K562 (cell line): ENCODE measurements around the gene PLPP1. TPM values are rescaled to one million over a fixed set of nuclear protein-coding genes. Genes with fewer than 3 reads are reported as not detected.
"Not testable (repeated sequence)": the region's sequence is repeated elsewhere in the genome, so short reads cannot be mapped to it uniquely, and the experiment has no call there.

Source experiments
- ATAC-seq: fragments of 200-7000 bp; cut with Tn5 transposase; 3 replicates; pipeline ENCODE4 v1.9.1; 2020; ENCODE audit warnings: moderate library complexity
- BruUV-seq: library from RNA; stranded (reverse); fragments of 400-500 nt; replicated peaks from 2 replicates; lab custom pipeline; 2021; lab: Mats Ljungman, UMichigan
- CTCF ChIA-PET: fragments of 300-600 bp; formaldehyde crosslinking; extraction: SDS; loops from one replicate; lab custom pipeline; 2021; ENCODE audit warnings: low intra/inter-chr PET ratio; lab: Yijun Ruan, JAX
- POLR2A ChIA-PET: fragments of 300-600, 350-650 bp; sonication (Branson Sonifier 250); formaldehyde crosslinking; extraction: SDS; loops from one replicate; lab custom pipeline; 2021; ENCODE audit warnings: antibody characterized with exemption, inconsistent platforms; lab: Yijun Ruan, JAX
- DNase-seq, 4 experiments: peaks; one replicate each; pipeline versions ENCODE4 v3.0.0 to v3.0.0-alpha.2; 2011 to 2018; ENCODE audit warnings: low spot score in 3 of 4, mixed read lengths in 3 of 4; ENCODE audit errors: extremely low read depth in 1 of 4
- FAIRE-seq: peaks from 2 replicates; lab custom pipeline; 2011; peaks lifted over from hg19 to GRCh38; lab: Jason Lieb, UNC
- H2AFZ ChIP-seq: 2 replicates; pipeline ENCODE4 v1.6.0; 2011; ENCODE audit warnings: low read depth, low read length, control low read depth, inconsistent platforms
- H3K27ac ChIP-seq: fragments of 200-600 bp; 3 replicates; pipeline ENCODE4 v1.8.0; 2011; ENCODE audit warnings: low read depth, mild to moderate bottlenecking, control low read depth, inconsistent platforms, low read length, moderate library complexity, mixed read lengths; ENCODE audit errors: extremely low read depth
- H3K27me3 ChIP-seq, 2 experiments: fragments of 300-600 bp in 1 of 2; 2 replicates in 1 of 2; 3 replicates in 1 of 2; pipeline versions ENCODE4 v1.6.0 to v1.8.0; 2011; ENCODE audit warnings: inconsistent platforms in 2 of 2, low read length in 2 of 2, mild to moderate bottlenecking in 1 of 2, mixed read lengths in 1 of 2, moderate library complexity in 1 of 2; ENCODE audit not compliant: control insufficient read depth in 2 of 2, insufficient read depth in 2 of 2
- H3K36me3 ChIP-seq: fragments of 300-600 bp; 3 replicates; pipeline ENCODE4 v1.8.0; 2011; ENCODE audit warnings: mild to moderate bottlenecking, low read length, inconsistent platforms; ENCODE audit not compliant: control insufficient read depth, insufficient read depth
- H3K4me1 ChIP-seq, 2 experiments: fragments of 200-600 bp in 1 of 2; replicated peaks in 1 of 2; 2 replicates in 1 of 2; 3 replicates in 1 of 2; pipeline versions ENCODE4 v1.5.1 to v1.8.0; 2011; ENCODE audit warnings: inconsistent platforms in 2 of 2, low read length in 2 of 2, mild to moderate bottlenecking in 1 of 2, mixed read lengths in 1 of 2, moderate library complexity in 1 of 2; ENCODE audit not compliant: control insufficient read depth in 2 of 2, insufficient read depth in 2 of 2
- H3K4me2 ChIP-seq: 2 replicates; pipeline ENCODE4 v1.6.1; 2011; ENCODE audit warnings: low read length, control low read depth, inconsistent platforms, mixed read lengths; ENCODE audit not compliant: insufficient read depth
- H3K4me3 ChIP-seq: fragments of 200-600 bp; sonication (generic), shearing (Covaris generic); 2 replicates; pipeline ENCODE4 v1.5.1; 2016; ENCODE audit warnings: control low read depth, inconsistent platforms
- H3K79me2 ChIP-seq: fragments of 200-600 bp; 3 replicates; pipeline ENCODE4 v1.8.0; 2011; ENCODE audit warnings: low read length, inconsistent platforms; ENCODE audit not compliant: control insufficient read depth, insufficient read depth
- H3K9ac ChIP-seq, 2 experiments: 2 replicates each; pipeline versions ENCODE4 v1.6.0 to v1.6.1; 2011; ENCODE audit warnings: low read depth in 2 of 2, low read length in 2 of 2, control low read depth in 1 of 2, inconsistent platforms in 1 of 2, mild to moderate bottlenecking in 1 of 2, mixed read lengths in 1 of 2; ENCODE audit not compliant: insufficient read depth in 1 of 2
- H3K9me1 ChIP-seq: one replicate; pipeline ENCODE4 v1.6.0; 2011; ENCODE audit warnings: inconsistent platforms, mild to moderate bottlenecking, low read length, moderate library complexity; ENCODE audit not compliant: control insufficient read depth, insufficient read depth
- H3K9me3 ChIP-seq: replicated peaks from 2 replicates; pipeline ENCODE4 v1.5.1; 2011; ENCODE audit warnings: low read depth, low read length, inconsistent platforms; ENCODE audit not compliant: control insufficient read depth, insufficient read depth
- H4K20me1 ChIP-seq: replicated peaks from 2 replicates; pipeline ENCODE4 v1.6.1; 2011; ENCODE audit warnings: low read length, inconsistent platforms, mixed read lengths; ENCODE audit not compliant: control insufficient read depth, insufficient read depth
- CHD4 ChIP-seq: fragments of 200-600 bp; sonication (generic); IDR thresholded peaks from 3 replicates; pipeline ENCODE4 v1.6.1; 2012; ENCODE audit warnings: low read depth, mild to moderate bottlenecking, mixed read lengths, low read length, inconsistent platforms; ENCODE audit not compliant: insufficient read depth, insufficient replicate concordance, poor library complexity, severe bottlenecking
- HSF4 ChIP-seq: fragments of 250-450 bp; sonication (Bioruptor Pico); IDR thresholded peaks from 2 replicates; pipeline ENCODE4 v2.1.2; 2022; ENCODE audit warnings: mild to moderate bottlenecking, moderate library complexity, borderline replicate concordance
- KDM2B ChIP-seq: fragments of 250-450 bp; sonication (Bioruptor Pico); IDR thresholded peaks from 2 replicates; pipeline ENCODE4 v1.8.0; 2021; ENCODE audit warnings: mild to moderate bottlenecking, moderate library complexity
- NEUROD1 ChIP-seq: fragments of 150-350 bp; IDR thresholded peaks from 2 replicates; pipeline ENCODE4 v1.6.1; 2014; ENCODE audit warnings: borderline replicate concordance, low read length, low read depth; ENCODE audit not compliant: partially characterized antibody
- OTX1 ChIP-seq: fragments of 450-650 bp; formaldehyde crosslinking; IDR thresholded peaks from 2 replicates; pipeline ENCODE4 v1.4.0; 2022; ENCODE audit warnings: mild to moderate bottlenecking
- POLR2A ChIP-seq: fragments of 450-650 bp; conservative IDR thresholded peaks from 2 replicates; pipeline ENCODE4 v1.6.1; 2016
- RBM17 ChIP-seq: fragments of 200-400 bp; formaldehyde crosslinking; IDR thresholded peaks from 2 replicates; pipeline ENCODE4 v1.6.1; 2017; ENCODE audit warnings: low read depth, mild to moderate bottlenecking, low read length, borderline replicate concordance
- SAFB ChIP-seq: fragments of 200-400 bp; formaldehyde crosslinking; IDR thresholded peaks from 2 replicates; pipeline ENCODE4 v1.6.1; 2017; ENCODE audit warnings: low read depth, low read length, borderline replicate concordance
- ZNF584 ChIP-seq: fragments of 200-800 bp; sonication (Bioruptor generic); IDR thresholded peaks from 2 replicates; pipeline ENCODE4 v1.6.1; 2016; ENCODE audit warnings: low read depth, mild to moderate bottlenecking, missing genetic modification characterization, missing compliant biosample characterization
- ZNF766 ChIP-seq: fragments of 200-800 bp; sonication (Bioruptor generic); conservative IDR thresholded peaks from 2 replicates; pipeline ENCODE4 v1.6.1; 2016; ENCODE audit warnings: missing genetic modification characterization, missing compliant biosample characterization
- ZZZ3 ChIP-seq: fragments of 450-650 bp; IDR thresholded peaks from 2 replicates; pipeline ENCODE4 v1.6.1; 2016; ENCODE audit warnings: antibody characterized with exemption, mild to moderate bottlenecking, moderate library complexity
- WGBS: fragments of 100-300 bp; shearing (Covaris generic); methylation state at CpG from one replicate; pipeline ENCODE4 v1.1.6; 2016; ENCODE audit warnings: low coverage, mixed read lengths; ENCODE audit not compliant: insufficient coverage; ENCODE audit errors: missing lambda C conversion rate; 5-methylcytosine and 5-hydroxymethylcytosine counted together
- in situ Hi-C: fragments of 300-500 bp; cut with MboI; formaldehyde crosslinking; loops from 4 replicates; pipeline ENCODE4 v1.15.0; 2018; ENCODE audit warnings: inconsistent platforms, mixed read lengths
- intact Hi-C: fragments of 100-400 bp; cut with micrococcal nuclease; formaldehyde crosslinking; loops from 2 replicates; pipeline ENCODE4 v1.14.2; 2022
- polyA plus RNA-seq, 8 experiments: library from polyadenylated mRNA; depleted of rRNA in 4 of 8; stranded (reverse) in 5 of 8; unstranded in 3 of 8; fragments of >200 nt; fragmentation: Nextera tagmentation in 2 of 8; fragmentation: Illumina TruSeq in 1 of 8; extraction: Ambion mirVana in 2 of 8; extraction: Trizol in 1 of 8; gene quantifications; 2 replicates each; pipeline versions ENCODE4 v1.2.1 to v1.2.3, GENCODE V29; 2011 to 2014; ENCODE audit warnings: inconsistent platforms in 1 of 8, missing spikeins in 1 of 8
- total RNA-seq, 7 experiments: library from RNA; depleted of rRNA in 6 of 7; stranded (reverse); fragments of >200 nt in 6 of 7; fragmentation: Illumina TruSeq in 2 of 7; extraction: Trizol in 2 of 7; gene quantifications; 2 replicates each; pipeline versions ENCODE4 v1.2.1 to v1.2.3, GENCODE V29; 2011 to 2021; ENCODE audit warnings: low replicate concordance in 1 of 7
- TF ChIP-seq, protein P1 (sequence below): fragments of 250-450 bp; sonication (Bioruptor Pico); IDR thresholded peaks from 2 replicates; pipeline ENCODE4 v1.4.0; 2020

PLPP1 gene
- total and polyA plus RNA-seq, 9 of the 15 experiments (the other 6 are each of a cell fraction or from before 2014, with no cell fraction given): 0.04 to 0.24 (median 0.04) TPM; not detected in 6

GRCh38 chr5:55507574-55507973, 27.2 kb downstream of the PLPP1 start:
- in situ Hi-C loops (no loop called here), intact Hi-C loops (no loop called here)
- Histone ChIP-seq H3K4me3 (no peak overlapping the region), H3K79me2 (no peaks in the 10 kb centered on the region), H3K36me3 (no peaks in the 10 kb centered on the region), H4K20me1 (no peaks in the 10 kb centered on the region), H3K9me1 (no peaks in the 10 kb centered on the region), H3K27me3 (no peaks in the 10 kb centered on the region; a peak in 1 of 5 replicates), H3K9me3 (no peaks in the 10 kb centered on the region), H3K4me1 (no peaks in the 10 kb centered on the region), H2AFZ (no peak overlapping the region), H3K27ac (no peak overlapping the region), H3K4me2 (no peak overlapping the region), H3K9ac (no peak overlapping the region)
- POLR2A ChIA-PET: no interaction called here
- 0% methylated on average over 2 of the region's 2 CpGs for WGBS
- ATAC-seq (no peak), FAIRE-seq (no peak), DNase-seq (no peak)
- CTCF ChIA-PET: no interaction called here
- BruUV-seq: no TSS peak
- no peak for TF ChIP-seq OTX1 (CRISPR knock-in tag)
- TF ChIP-seq KDM2B (CRISPR knock-in tag): no peak
- no peak for TF ChIP-seq ZNF766 (CRISPR knock-in tag)
- no peak for TF ChIP-seq NEUROD1
- TF ChIP-seq, protein P1, sequence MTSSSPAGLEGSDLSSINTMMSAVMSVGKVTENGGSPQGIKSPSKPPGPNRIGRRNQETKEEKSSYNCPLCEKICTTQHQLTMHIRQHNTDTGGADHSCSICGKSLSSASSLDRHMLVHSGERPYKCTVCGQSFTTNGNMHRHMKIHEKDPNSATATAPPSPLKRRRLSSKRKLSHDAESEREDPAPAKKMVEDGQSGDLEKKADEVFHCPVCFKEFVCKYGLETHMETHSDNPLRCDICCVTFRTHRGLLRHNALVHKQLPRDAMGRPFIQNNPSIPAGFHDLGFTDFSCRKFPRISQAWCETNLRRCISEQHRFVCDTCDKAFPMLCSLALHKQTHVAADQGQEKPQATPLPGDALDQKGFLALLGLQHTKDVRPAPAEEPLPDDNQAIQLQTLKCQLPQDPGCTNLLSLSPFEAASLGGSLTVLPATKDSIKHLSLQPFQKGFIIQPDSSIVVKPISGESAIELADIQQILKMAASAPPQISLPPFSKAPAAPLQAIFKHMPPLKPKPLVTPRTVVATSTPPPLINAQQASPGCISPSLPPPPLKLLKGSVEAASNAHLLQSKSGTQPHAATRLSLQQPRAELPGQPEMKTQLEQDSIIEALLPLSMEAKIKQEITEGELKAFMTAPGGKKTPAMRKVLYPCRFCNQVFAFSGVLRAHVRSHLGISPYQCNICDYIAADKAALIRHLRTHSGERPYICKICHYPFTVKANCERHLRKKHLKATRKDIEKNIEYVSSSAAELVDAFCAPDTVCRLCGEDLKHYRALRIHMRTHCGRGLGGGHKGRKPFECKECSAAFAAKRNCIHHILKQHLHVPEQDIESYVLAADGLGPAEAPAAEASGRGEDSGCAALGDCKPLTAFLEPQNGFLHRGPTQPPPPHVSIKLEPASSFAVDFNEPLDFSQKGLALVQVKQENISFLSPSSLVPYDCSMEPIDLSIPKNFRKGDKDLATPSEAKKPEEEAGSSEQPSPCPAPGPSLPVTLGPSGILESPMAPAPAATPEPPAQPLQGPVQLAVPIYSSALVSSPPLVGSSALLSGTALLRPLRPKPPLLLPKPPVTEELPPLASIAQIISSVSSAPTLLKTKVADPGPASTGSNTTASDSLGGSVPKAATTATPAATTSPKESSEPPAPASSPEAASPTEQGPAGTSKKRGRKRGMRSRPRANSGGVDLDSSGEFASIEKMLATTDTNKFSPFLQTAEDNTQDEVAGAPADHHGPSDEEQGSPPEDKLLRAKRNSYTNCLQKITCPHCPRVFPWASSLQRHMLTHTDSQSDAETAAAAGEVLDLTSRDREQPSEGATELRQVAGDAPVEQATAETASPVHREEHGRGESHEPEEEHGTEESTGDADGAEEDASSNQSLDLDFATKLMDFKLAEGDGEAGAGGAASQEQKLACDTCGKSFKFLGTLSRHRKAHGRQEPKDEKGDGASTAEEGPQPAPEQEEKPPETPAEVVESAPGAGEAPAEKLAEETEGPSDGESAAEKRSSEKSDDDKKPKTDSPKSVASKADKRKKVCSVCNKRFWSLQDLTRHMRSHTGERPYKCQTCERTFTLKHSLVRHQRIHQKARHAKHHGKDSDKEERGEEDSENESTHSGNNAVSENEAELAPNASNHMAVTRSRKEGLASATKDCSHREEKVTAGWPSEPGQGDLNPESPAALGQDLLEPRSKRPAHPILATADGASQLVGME: no peak
- TF ChIP-seq RBM17: no peak
- no peak for TF ChIP-seq ZZZ3
- TF ChIP-seq CHD4: no peak
- no peak for TF ChIP-seq HSF4 (CRISPR knock-in tag)
- no peak for TF ChIP-seq ZNF584 (CRISPR knock-in tag)
- TF ChIP-seq POLR2A: no peak
- no peak for TF ChIP-seq SAFB

DNA sequence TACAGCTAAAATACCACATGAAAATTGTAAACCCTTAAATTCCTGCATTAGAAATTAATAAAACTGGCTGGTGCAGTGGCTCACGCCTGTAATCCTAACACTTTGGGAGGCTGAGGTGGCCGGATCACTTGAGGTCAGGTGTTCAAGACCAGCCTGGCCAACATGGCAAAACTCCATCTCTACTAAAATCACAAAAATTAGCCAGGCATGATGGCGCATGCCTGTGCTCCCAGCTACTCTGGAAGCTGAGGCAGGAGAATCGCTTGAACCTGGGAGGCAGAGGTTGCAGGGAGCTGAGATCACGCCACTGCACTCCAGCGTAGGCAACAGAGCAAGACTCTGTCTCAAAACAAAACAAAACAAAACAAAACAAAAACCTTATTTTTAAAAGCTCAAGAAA, 29.1 kb downstream of the PLPP1 start:
- in situ Hi-C loops, H3K9me3 ChIP-seq, H3K27ac ChIP-seq, H3K4me3 ChIP-seq, H3K9me1 ChIP-seq, H3K27me3 ChIP-seq, intact Hi-C loops, H4K20me1 ChIP-seq, CTCF ChIA-PET, H3K9ac ChIP-seq, FAIRE-seq, H3K4me2 ChIP-seq, H3K36me3 ChIP-seq, H3K4me1 ChIP-seq, H2AFZ ChIP-seq, H3K79me2 ChIP-seq, BruUV-seq, DNase-seq, ATAC-seq, POLR2A ChIA-PET: not testable (repeated sequence)
- 2% methylated on average over 6 of the region's 6 CpGs for WGBS
